SKM-1 treated with dmso at 0.1 percent for 144 hours (cell line): ENCODE results near the gene ADAM22.

Source experiments
- DNase-seq: peaks from one replicate; lab custom pipeline; 2025; ENCODE audit not compliant: unreplicated experiment; lab: John Stamatoyannopoulos, UW

Gene ADAM22

GRCh38 chr7:88034083-88034695 is 100.1 kb downstream of the ADAM22 start:
- no peak for DNase-seq

DNA sequence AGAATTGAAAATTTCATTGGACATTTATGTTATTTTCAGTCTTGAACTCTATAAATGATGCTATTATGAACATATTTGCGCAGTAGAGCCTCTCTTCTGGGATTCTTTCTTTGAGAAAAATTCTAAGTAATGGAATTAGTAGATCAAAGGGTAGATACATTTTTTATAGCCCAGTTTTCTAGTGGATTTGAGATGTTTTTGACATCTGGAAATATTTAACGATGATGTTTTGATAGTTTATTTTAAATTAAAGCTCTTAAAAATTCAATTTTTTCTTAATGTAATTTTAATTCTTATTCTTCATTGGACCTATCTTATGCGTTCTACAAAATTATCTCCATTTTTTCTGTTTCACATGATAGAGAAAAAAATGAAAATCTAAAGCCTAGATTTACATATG is 103.0 kb downstream of the ADAM22 start:
- DNase-seq, result no peak

DNA sequence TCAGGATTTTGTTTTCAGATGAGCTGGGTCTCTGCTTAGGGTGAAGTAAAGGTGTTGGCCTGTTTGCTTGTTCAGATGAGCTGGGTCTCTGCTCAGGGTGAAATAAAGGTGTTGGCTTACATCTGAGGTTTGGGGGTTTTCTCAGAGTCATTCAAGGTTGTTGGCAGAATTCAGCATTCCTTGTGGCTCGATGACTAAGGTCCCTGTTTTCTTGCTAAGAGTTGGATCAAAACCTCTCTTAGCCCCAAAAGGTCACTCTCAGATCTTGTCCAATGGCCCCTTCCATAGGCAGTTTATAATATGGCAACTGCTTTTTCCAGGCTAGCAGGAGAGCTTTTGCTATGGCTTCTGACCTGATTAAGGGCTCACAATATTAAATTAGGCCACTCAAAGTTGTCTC is 106.6 kb downstream of the ADAM22 start:
- DNase-seq, result no peak

DNA sequence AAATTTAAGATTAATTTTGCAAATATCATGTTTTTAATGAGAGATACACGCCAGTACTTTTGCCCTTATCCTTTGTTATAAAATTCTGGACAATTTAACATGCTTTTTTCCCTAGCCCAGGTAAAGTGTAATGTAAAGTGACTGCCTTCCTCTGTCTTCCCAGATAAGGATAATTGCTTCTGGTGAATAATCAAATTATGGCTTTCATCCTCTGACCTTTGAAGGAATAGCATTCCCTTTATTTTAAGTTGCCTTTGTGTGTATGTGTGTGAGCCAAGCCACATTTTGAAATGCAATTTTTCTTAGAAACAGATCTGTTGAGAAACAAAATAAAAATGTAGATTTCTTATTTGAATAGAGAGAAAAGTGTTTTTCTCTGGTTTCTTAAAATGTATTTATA is 107.5 kb downstream of the ADAM22 start:
- DNase-seq, result no peak

DNA sequence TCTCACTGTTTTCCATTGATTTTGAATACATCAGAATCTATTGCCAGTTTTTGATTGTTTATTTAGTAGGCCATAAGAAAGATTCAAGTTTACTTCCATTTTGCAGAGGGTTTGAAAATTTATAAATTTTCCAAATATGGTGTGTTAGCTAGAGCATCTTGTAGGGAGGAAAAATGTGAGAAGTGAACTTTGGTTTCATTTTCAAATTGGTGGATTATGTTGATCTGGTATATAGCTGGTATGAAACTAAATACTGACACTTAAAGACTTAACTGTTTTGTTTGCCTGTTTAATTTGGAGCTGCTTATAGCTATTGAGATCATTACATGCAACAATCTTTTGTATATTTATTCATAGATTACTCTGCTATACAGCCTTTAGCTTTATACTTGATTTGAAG is 108.1 kb downstream of the ADAM22 start:
- no peak for DNase-seq

DNA sequence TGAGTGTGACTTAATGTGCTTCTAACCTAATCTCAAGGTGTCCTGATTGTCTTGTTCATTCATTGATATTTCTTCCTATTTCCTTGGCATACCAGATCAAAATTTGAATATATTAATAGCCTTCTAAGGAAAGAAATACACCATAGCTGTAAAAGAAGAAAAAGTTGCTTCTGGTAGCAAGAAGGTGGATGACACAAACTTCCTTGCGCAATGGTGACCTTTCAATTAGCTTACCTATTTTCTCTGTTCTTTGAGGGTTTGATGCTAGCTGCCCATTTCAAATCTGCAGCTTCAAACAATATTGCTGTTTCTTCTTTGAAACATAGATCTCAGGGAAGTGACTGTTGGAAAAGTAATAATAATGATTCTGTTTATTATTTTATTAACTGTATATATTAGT is 108.8 kb downstream of the ADAM22 start:
- no peak for DNase-seq

GRCh38 chr7:88044069-88044468 is 110.0 kb downstream of the ADAM22 start:
- no peak for DNase-seq

GRCh38 chr7:88046839-88047573 is 113.0 kb downstream of the ADAM22 start:
- no peak for DNase-seq

GRCh38 chr7:88057655-88058054 is 123.6 kb downstream of the ADAM22 start:
- no peak for DNase-seq

GRCh38 chr7:88062238-88062637 is 128.2 kb downstream of the ADAM22 start:
- DNase-seq, result no peak

DNA sequence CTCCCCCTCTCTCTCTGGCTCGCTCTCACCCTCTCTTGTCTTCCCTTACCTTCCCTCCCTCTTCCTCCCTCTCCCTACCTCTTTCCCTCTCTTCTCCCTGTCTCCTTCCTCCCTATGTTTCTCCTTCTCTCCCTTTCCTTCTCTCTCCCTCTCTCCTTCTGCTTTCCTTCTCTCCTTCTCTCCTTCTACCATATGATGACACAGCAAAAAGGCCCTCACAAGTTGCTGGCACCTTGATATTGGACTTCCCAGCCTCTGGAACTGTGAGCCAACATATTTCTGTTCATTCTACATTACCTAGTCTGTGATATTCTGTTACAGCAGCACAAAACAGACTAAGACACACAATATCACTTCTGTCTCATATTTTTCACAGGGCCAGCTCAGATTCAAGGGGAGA is 135.0 kb downstream of the ADAM22 start:
- DNase-seq, result no peak

DNA sequence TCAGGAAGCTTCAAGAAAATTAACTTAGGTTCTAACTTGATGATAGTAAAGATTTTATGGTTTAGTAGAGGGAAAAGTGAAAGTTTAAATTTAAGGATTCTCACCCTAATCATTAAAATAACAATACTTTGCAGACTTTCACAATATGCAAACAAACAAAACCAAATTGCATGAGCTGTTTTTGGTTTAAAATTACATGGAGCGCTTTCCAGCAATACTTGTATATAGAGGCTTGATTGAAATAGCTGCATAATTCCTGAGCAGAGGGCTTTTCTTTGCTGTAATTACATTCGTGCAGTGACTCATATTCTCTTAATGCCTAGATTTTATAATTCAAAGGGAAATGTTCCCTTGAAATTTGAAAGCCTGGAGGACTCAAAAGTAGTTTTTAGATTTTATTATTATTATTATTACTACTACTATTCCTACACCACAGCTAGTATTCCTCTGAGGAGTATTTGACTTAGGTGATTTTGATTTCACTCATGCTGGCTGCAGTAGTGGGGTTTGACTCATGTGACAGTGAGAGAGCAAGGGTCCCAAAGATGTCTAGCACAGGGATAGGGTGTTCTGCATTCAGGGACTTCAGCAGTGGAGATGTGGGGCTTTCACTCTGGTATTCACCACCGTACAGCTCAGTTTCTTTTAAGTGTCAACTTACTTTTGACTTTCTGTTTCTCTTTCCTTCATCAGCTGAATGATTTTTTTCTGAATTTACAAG is 138.1 kb downstream of the ADAM22 start:
- DNase-seq, result no peak

GRCh38 chr7:88072715-88073055 is 138.6 kb downstream of the ADAM22 start:
- no peak for DNase-seq

DNA sequence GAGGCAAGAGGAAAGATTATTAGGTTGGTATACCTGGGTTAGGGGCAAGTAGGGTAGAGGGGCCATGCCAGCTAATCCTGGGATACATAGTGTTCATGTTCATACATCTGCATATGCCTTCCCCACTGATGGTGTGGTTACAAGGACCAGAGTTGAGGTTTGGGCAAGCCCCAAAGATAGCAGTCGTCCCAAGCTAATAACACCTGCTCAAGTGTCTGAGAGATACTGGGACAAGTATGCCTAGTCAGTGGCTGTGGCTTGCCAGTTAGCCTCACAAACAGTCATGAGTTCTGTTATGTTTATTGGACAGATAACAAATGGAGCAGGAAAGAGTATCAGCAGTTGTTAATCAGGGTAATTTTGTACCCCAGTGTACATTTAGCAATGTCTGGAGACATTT is 139.6 kb downstream of the ADAM22 start:
- no peak for DNase-seq

DNA sequence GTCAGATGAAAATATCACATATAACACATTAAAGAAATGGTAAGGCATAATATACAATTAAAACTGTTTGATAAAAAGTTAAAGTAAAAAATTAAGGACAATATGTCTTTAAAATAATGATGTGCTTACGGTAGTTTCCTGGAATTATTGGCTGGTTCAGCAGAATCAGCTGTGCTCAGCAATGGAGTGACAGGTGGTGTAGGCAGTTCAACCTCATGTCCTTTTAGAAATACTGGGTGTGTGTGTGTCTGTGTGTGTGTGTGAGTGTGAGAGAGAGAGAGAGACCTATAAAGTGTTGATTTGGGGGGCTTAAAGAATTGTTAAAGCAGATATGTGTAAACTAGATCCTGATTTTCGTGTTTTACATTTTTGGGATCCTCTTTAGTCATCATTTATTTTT is 141.2 kb downstream of the ADAM22 start:
- no peak for DNase-seq

- DNase-seq, result no peak
These were observed 149.8 kb downstream of the ADAM22 start for GRCh38 chr7:88083883-88084282.

- no peak for DNase-seq
These were observed 155.5 kb downstream of the ADAM22 start for GRCh38 chr7:88089561-88089960.

DNA sequence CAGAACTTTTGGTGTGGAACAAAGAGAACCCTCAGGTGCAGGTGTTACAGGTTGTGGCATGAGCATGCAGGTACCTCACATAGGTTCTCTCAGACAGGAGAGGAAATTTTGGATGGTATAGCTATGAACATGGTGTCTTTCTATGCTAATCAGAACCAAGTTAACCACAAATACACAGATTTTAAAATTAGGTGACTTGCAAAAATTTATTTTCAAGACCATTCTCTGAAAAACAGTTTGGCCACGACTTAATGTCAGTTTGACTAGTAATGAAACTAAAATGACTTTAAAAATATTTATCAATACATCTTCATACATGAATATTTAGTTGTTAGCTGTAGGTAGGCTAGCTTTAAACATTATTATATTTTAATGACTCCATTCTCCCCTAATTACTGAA is 156.2 kb downstream of the ADAM22 start:
- DNase-seq, result no peak

- DNase-seq, result no peak
These were observed 156.6 kb downstream of the ADAM22 start for GRCh38 chr7:88090671-88091070.

GRCh38 chr7:88091988-88092675 is 158.1 kb downstream of the ADAM22 start:
- DNase-seq, result no peak

GRCh38 chr7:88092676-88092999 is 158.6 kb downstream of the ADAM22 start:
- DNase-seq, result no peak

DNA sequence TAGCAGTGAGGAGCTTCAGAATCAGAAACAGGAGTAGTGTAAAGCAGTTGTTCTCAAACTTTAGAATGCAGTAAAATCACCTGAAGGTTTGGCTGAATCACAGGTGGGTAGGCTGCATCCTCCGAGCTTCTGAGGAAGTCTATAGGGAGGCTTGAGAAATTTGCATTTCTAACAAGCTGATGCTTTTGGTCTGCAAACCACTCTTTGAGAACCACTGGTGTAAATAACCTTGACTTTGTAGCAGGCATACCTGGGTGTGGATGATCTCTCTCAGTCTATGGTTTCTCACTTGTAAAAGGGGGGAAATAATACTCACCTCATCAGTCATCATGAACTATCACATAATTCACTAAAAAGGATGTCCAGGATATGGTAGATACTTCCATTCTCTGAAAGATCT is 167.7 kb downstream of the ADAM22 start:
- DNase-seq, result no peak
